GM23338 (cell line): ENCODE measurements around the gene FLT1. TPM values are rescaled to one million over a fixed set of nuclear protein-coding genes. Genes with fewer than 3 reads are reported as not detected.

ENCODE experiments used
- ATAC-seq: fragments of 200-7000 bp; cut with Tn5 transposase; 3 replicates; pipeline ENCODE4 v1.9.1; 2020
- DNase-seq: peaks from one replicate; pipeline ENCODE4 v3.0.0-alpha.2; 2015; ENCODE audit warnings: low spot score
- H2AFZ ChIP-seq: fragments of 200-600 bp; sonication (generic); 2 replicates; pipeline ENCODE4 v1.8.0; 2016; ENCODE audit warnings: antibody characterized with exemption, mild to moderate bottlenecking, moderate library complexity
- H3F3A ChIP-seq: fragments of 200-600 bp; sonication (generic); replicated peaks from 2 replicates; pipeline ENCODE4 v1.8.0; 2017; ENCODE audit warnings: antibody characterized with exemption, mixed run types, low read depth
- H3K27ac ChIP-seq: fragments of 200-600 bp; sonication (generic); 2 replicates; pipeline ENCODE4 v1.6.1; 2016; ENCODE audit warnings: low read depth
- H3K27me3 ChIP-seq: fragments of 200-600 bp; sonication (generic); 2 replicates; pipeline ENCODE4 v1.8.0; 2016; ENCODE audit warnings: mild to moderate bottlenecking, mixed run types, moderate library complexity; ENCODE audit not compliant: insufficient read depth
- H3K36me3 ChIP-seq: fragments of 200-600 bp; sonication (generic); 2 replicates; pipeline ENCODE4 v1.8.0; 2016; ENCODE audit warnings: mild to moderate bottlenecking; ENCODE audit not compliant: insufficient read depth
- H3K4me1 ChIP-seq: fragments of 200-600 bp; sonication (generic); 2 replicates; pipeline ENCODE4 v1.8.0; 2016; ENCODE audit warnings: mild to moderate bottlenecking, moderate library complexity; ENCODE audit not compliant: insufficient read depth
- H3K4me2 ChIP-seq: fragments of 200-600 bp; sonication (generic); 2 replicates; pipeline ENCODE4 v1.7.1; 2017; ENCODE audit warnings: mixed run types
- H3K4me3 ChIP-seq: fragments of 200-600 bp; sonication (generic); 2 replicates; pipeline ENCODE4 v1.6.1; 2016; ENCODE audit warnings: mixed run types
- H3K79me2 ChIP-seq: fragments of 200-600 bp; sonication (generic); replicated peaks from 2 replicates; pipeline ENCODE4 v1.8.0; 2017; ENCODE audit warnings: mild to moderate bottlenecking; ENCODE audit not compliant: insufficient read depth
- H3K9me2 ChIP-seq: fragments of 200-600 bp; sonication (generic); 2 replicates; pipeline ENCODE4 v1.8.0; 2017; ENCODE audit not compliant: insufficient read depth
- H4K20me1 ChIP-seq: fragments of 200-600 bp; sonication (generic); replicated peaks from 2 replicates; pipeline ENCODE4 v1.8.0; 2017; ENCODE audit warnings: mild to moderate bottlenecking; ENCODE audit not compliant: insufficient read depth
- H3K27ac Mint-ChIP-seq: 2 replicates; pipeline ENCODE4 v1.8.0; 2020; ENCODE audit warnings: inconsistent platforms, mild to moderate bottlenecking, moderate library complexity, mixed read lengths
- H3K27me3 Mint-ChIP-seq: 3 replicates; pipeline ENCODE4 v1.8.0; 2022; ENCODE audit warnings: low read depth, mild to moderate bottlenecking, moderate library complexity, mixed read lengths, inconsistent platforms; ENCODE audit not compliant: insufficient read depth, poor library complexity
- H3K36me3 Mint-ChIP-seq: 3 replicates; pipeline ENCODE4 v1.8.0; 2021; ENCODE audit warnings: low read depth, mild to moderate bottlenecking, inconsistent platforms, moderate library complexity, mixed read lengths
- H3K4me1 Mint-ChIP-seq: 3 replicates; pipeline ENCODE4 v1.8.0; 2020; ENCODE audit warnings: mild to moderate bottlenecking, inconsistent platforms, mixed read lengths
- H3K4me3 Mint-ChIP-seq: 3 replicates; pipeline ENCODE4 v1.8.0; 2021; ENCODE audit warnings: moderate library complexity, mild to moderate bottlenecking, inconsistent platforms, mixed read lengths
- H3K9me3 Mint-ChIP-seq: 3 replicates; pipeline ENCODE4 v1.8.0; 2020; ENCODE audit warnings: moderate library complexity, mild to moderate bottlenecking, inconsistent platforms, mixed read lengths
- CREB1 ChIP-seq: fragments of 250-450 bp; sonication (Bioruptor Pico); IDR thresholded peaks from 2 replicates; pipeline ENCODE4 v1.5.0; 2020; ENCODE audit warnings: low read depth, mild to moderate bottlenecking, moderate library complexity
- ETS1 ChIP-seq: IDR thresholded peaks from 2 replicates; pipeline ENCODE4 v1.6.1; 2016; ENCODE audit warnings: antibody characterized with exemption
- EZH2 ChIP-seq: fragments of 200-600 bp; sonication (generic); IDR thresholded peaks from one replicate; pipeline ENCODE4 v1.8.0; 2017; ENCODE audit warnings: antibody characterized with exemption, mild to moderate bottlenecking, low read depth; ENCODE audit not compliant: unreplicated experiment
- NANOG ChIP-seq: IDR thresholded peaks from 2 replicates; pipeline ENCODE4 v1.6.1; 2016; ENCODE audit warnings: antibody characterized with exemption, borderline replicate concordance
- POLR2AphosphoS5 ChIP-seq: IDR thresholded peaks from 2 replicates; pipeline ENCODE4 v1.6.1; 2016; ENCODE audit warnings: antibody characterized with exemption, low read depth
- REST ChIP-seq: IDR thresholded peaks from one replicate; pipeline ENCODE4 v1.6.1; 2018; ENCODE audit warnings: antibody characterized with exemption; ENCODE audit not compliant: unreplicated experiment
- ZNF114 ChIP-seq: fragments of 250-450 bp; sonication (Bioruptor Pico); IDR thresholded peaks from 2 replicates; pipeline ENCODE4 v1.5.0; 2020; ENCODE audit warnings: mild to moderate bottlenecking, moderate library complexity
- polyA plus RNA-seq: library from polyadenylated mRNA; unstranded; fragments of >200 nt; fragmentation: Nextera tagmentation; extraction: Ambion mirVana; gene quantifications from 2 replicates; pipeline ENCODE4 v1.2.1, GENCODE V29; 2016
- total RNA-seq: library from RNA; depleted of rRNA; stranded (reverse); fragments of >200 nt; shearing (Covaris generic); gene quantifications from 2 replicates; pipeline ENCODE4 v1.2.3, GENCODE V29; 2014

Gene FLT1
- total and polyA plus RNA-seq, 2 experiments from 2014 or later = 26.8 to 116 TPM

GRCh38 chr13:28532388-28533124 lies 37.6 kb upstream of the FLT1 start:
- Histone ChIP-seq H3K4me2 (peak overlapping the region; percentile 96), H3K27ac (no peak overlapping the region), H2AFZ (peak overlapping the region; percentile 83), H3F3A (peaks cover 26% of the 10 kb centered on the region), H3K4me1 (peaks cover 39% of the 10 kb centered on the region), H4K20me1 (no peaks in the 10 kb centered on the region), H3K9me2 (no peaks in the 10 kb centered on the region), H3K4me3 (peak overlapping the region; percentile 78), H3K79me2 (no peaks in the 10 kb centered on the region), H3K27me3 (peaks cover 40% of the 10 kb centered on the region), H3K36me3 (no peaks in the 10 kb centered on the region)
- Mint-ChIP-seq H3K9me3 (peaks cover 19% of the 10 kb centered on the region), H3K27me3 (peaks cover 16% of the 10 kb centered on the region), H3K27ac (no peak overlapping the region), H3K36me3 (no peaks in the 10 kb centered on the region), H3K4me3 (peak overlapping the region; percentile 73), H3K4me1 (peaks cover 18% of the 10 kb centered on the region)
- peak; percentile 72 for DNase-seq
- peak; percentile 51 for ATAC-seq
- TF ChIP-seq EZH2 (peak; percentile 7), ZNF114 (CRISPR knock-in tag) (no peak)

- no peaks in the 10 kb centered on the region for H4K20me1 ChIP-seq
- peaks cover 40% of the 10 kb centered on the region for H3K27me3 ChIP-seq
- H2AFZ ChIP-seq = peak overlapping the region; percentile 98
- no peak for TF ChIP-seq ETS1
- peak; percentile 5 for TF ChIP-seq EZH2
- peaks cover 26% of the 10 kb centered on the region for H3F3A ChIP-seq
- H3K36me3 ChIP-seq = no peaks in the 10 kb centered on the region
- H3K79me2 ChIP-seq = no peaks in the 10 kb centered on the region
- peaks cover 41% of the 10 kb centered on the region for H3K4me1 ChIP-seq
- H3K4me1 Mint-ChIP-seq = peaks cover 21% of the 10 kb centered on the region
- DNase-seq (no peak), ATAC-seq (no peak; the same call in 2 of the 3 replicates)
- peak overlapping the region; percentile 96 for H3K4me2 ChIP-seq
- peak overlapping the region; percentile 78 for H3K4me3 ChIP-seq
- no peak overlapping the region for H3K4me3 Mint-ChIP-seq
- H3K9me3 Mint-ChIP-seq = peaks cover 19% of the 10 kb centered on the region
- no peak overlapping the region for H3K27ac ChIP-seq
- no peak overlapping the region for H3K27ac Mint-ChIP-seq
- H3K36me3 Mint-ChIP-seq = no peaks in the 10 kb centered on the region
- no peaks in the 10 kb centered on the region for H3K9me2 ChIP-seq
- H3K27me3 Mint-ChIP-seq = peaks cover 17% of the 10 kb centered on the region
Measured at GRCh38 chr13:28531845-28532387, 37.0 kb upstream of the FLT1 start.

- DNase-seq = peak; percentile 89
- peaks cover 40% of the 10 kb centered on the region for H3K27me3 ChIP-seq
- peaks cover 41% of the 10 kb centered on the region for H3K4me1 ChIP-seq
- TF ChIP-seq REST (no peak), POLR2AphosphoS5 (no peak), NANOG (no peak), CREB1 (CRISPR knock-in tag) (0 out of 2 replicates have a peak, but pooled peaks have one; percentile 28)
Measured at GRCh38 chr13:28531077-28531844, 36.3 kb upstream of the FLT1 start.

More at GRCh38 chr13:28531077-28531844, 36.3 kb upstream of the FLT1 start:
- peaks cover 26% of the 10 kb centered on the region for H3F3A ChIP-seq
- H3K27me3 Mint-ChIP-seq = peaks cover 18% of the 10 kb centered on the region
- no peaks in the 10 kb centered on the region for H3K36me3 ChIP-seq
- peaks cover 17% of the 10 kb centered on the region for H3K9me3 Mint-ChIP-seq
- peak overlapping the region; percentile 96 for H3K4me2 ChIP-seq
- peak; percentile 64 for ATAC-seq
- no peaks in the 10 kb centered on the region for H4K20me1 ChIP-seq
- H3K36me3 Mint-ChIP-seq = no peaks in the 10 kb centered on the region
- peak overlapping the region; percentile 98 for H2AFZ ChIP-seq
- peaks cover 21% of the 10 kb centered on the region for H3K4me1 Mint-ChIP-seq
- no peaks in the 10 kb centered on the region for H3K9me2 ChIP-seq
- H3K4me3 Mint-ChIP-seq = no peak overlapping the region
- no peak overlapping the region for H3K27ac ChIP-seq
- H3K79me2 ChIP-seq = no peaks in the 10 kb centered on the region
- no peak overlapping the region for H3K27ac Mint-ChIP-seq
- peak overlapping the region; percentile 78 for H3K4me3 ChIP-seq
